ENCODE data around the gene YAF2.

The YAF2 gene

GRCh38 chr12:42118136-42118879, 119.7 kb downstream of the YAF2 start:
- TF ChIP-seq CTCF (IDR thresholded peaks at IDR 0.05; ENCODE audit: insufficient read depth, missing control alignments): no peak
- no peak for FAIRE-seq
- no peak for DNase-seq (ENCODE audit: insufficient read length, low spot score)

GRCh38 chr12:42109031-42109430, 129.0 kb downstream of the YAF2 start:
- TF ChIP-seq CTCF (IDR thresholded peaks at IDR 0.05; ENCODE audit: insufficient read depth, missing control alignments): no peak
- FAIRE-seq: no peak
- no peak for DNase-seq (ENCODE audit: insufficient read length, low spot score)

Data from D721Med (cell line).